HEK293 (cell line): ENCODE results near the gene CCDC88C.

Source experiments
- CTCF ChIA-PET: fragments of 350-600 bp; formaldehyde crosslinking; extraction: SDS; loops from one replicate; lab custom pipeline; 2021; ENCODE audit warnings: antibody characterized with exemption; lab: Yijun Ruan, JAX
- POLR2A ChIA-PET: fragments of 300-600 bp; formaldehyde crosslinking; extraction: SDS; loops from one replicate; lab custom pipeline; 2020; ENCODE audit warnings: antibody characterized with exemption, inconsistent platforms; lab: Yijun Ruan, JAX
- H3K27ac ChIP-seq: fragments of 200-500 bp; sonication (Bioruptor generic); 2 replicates; pipeline ENCODE4 v1.5.1; 2014; ENCODE audit warnings: low read depth, low read length, control low read depth, inconsistent platforms; ENCODE audit errors: extremely low read depth
- H3K36me3 ChIP-seq, 2 experiments: fragments of 200-500 bp in 1 of 2; sonication (Bioruptor generic) in 1 of 2; 1 replicate in 1 of 2; 2 replicates in 1 of 2; pipeline ENCODE4 v1.5.1; 2014 to 2017; ENCODE audit warnings: inconsistent platforms in 2 of 2, low read length in 2 of 2; ENCODE audit not compliant: control insufficient read depth in 2 of 2, insufficient read depth in 1 of 2
- H3K4me1 ChIP-seq: fragments of 200-500 bp; sonication (Bioruptor generic); 2 replicates; pipeline ENCODE4 v1.5.1; 2014; ENCODE audit warnings: mild to moderate bottlenecking, low read length, inconsistent platforms; ENCODE audit not compliant: control insufficient read depth, insufficient read depth
- H3K4me3 ChIP-seq: 2 replicates; pipeline ENCODE4 v1.5.1; 2011; ENCODE audit warnings: low read depth, mild to moderate bottlenecking, control low read depth, low read length, moderate library complexity
- H3K9me3 ChIP-seq: fragments of 200-500 bp; sonication (Bioruptor generic); 2 replicates; pipeline ENCODE4 v1.5.1; 2014; ENCODE audit warnings: low read depth, low read length, inconsistent platforms; ENCODE audit not compliant: control insufficient read depth, insufficient read depth
- EGR2 ChIP-seq: fragments of 450-650 bp; formaldehyde crosslinking; IDR thresholded peaks from 2 replicates; pipeline ENCODE4 v1.5.1; 2016; ENCODE audit warnings: low read depth, missing biosample characterization, missing genetic modification characterization
- GLIS2 ChIP-seq: fragments of 450-650 bp; formaldehyde crosslinking; IDR thresholded peaks from 2 replicates; pipeline ENCODE4 v1.5.1; 2016; ENCODE audit warnings: missing biosample characterization, missing genetic modification characterization
- KLF1 ChIP-seq: fragments of 450-650 bp; formaldehyde crosslinking; IDR thresholded peaks from 2 replicates; pipeline ENCODE4 v1.5.1; 2016; ENCODE audit warnings: missing biosample characterization, missing genetic modification characterization
- SP2 ChIP-seq: fragments of 450-650 bp; formaldehyde crosslinking; IDR thresholded peaks from 2 replicates; pipeline ENCODE4 v1.5.1; 2016; ENCODE audit warnings: missing biosample characterization, missing genetic modification characterization
- SP3 ChIP-seq: fragments of 450-650 bp; formaldehyde crosslinking; IDR thresholded peaks from 2 replicates; pipeline ENCODE4 v1.5.1; 2016; ENCODE audit warnings: missing biosample characterization, missing genetic modification characterization
- ZBTB1 ChIP-seq: fragments of 450-650 bp; formaldehyde crosslinking; IDR thresholded peaks from 2 replicates; pipeline ENCODE4 v1.5.1; 2016; ENCODE audit warnings: missing biosample characterization, missing genetic modification characterization
- ZBTB26 ChIP-seq: fragments of 450-650 bp; formaldehyde crosslinking; optimal IDR thresholded peaks from 2 replicates; pipeline ENCODE3; 2016; ENCODE audit warnings: missing biosample characterization, mild to moderate bottlenecking, missing genetic modification characterization
- ZFHX2 ChIP-seq: fragments of 450-650 bp; formaldehyde crosslinking; conservative IDR thresholded peaks from 2 replicates; pipeline ENCODE4 v1.5.1; 2016; ENCODE audit warnings: missing biosample characterization, missing genetic modification characterization
- ZNF133 ChIP-seq: fragments of 450-650 bp; formaldehyde crosslinking; IDR thresholded peaks from 2 replicates; pipeline ENCODE4 v1.5.1; 2016; ENCODE audit warnings: missing biosample characterization, missing genetic modification characterization
- ZNF211 ChIP-seq: fragments of 450-650 bp; formaldehyde crosslinking; IDR thresholded peaks from 2 replicates; pipeline ENCODE4 v1.5.1; 2016; ENCODE audit warnings: low read depth, missing biosample characterization, missing genetic modification characterization
- ZNF248 ChIP-seq: fragments of 450-650 bp; formaldehyde crosslinking; IDR thresholded peaks from 2 replicates; pipeline ENCODE4 v1.5.1; 2017; ENCODE audit warnings: missing biosample characterization, missing genetic modification characterization
- ZNF600 ChIP-seq: fragments of 450-650 bp; formaldehyde crosslinking; IDR thresholded peaks from 2 replicates; pipeline ENCODE4 v1.5.1; 2016; ENCODE audit warnings: missing biosample characterization, missing genetic modification characterization
- ZNF621 ChIP-seq: fragments of 450-650 bp; formaldehyde crosslinking; IDR thresholded peaks from 2 replicates; pipeline ENCODE4 v1.5.1; 2017; ENCODE audit warnings: missing biosample characterization, missing genetic modification characterization
- ZNF664 ChIP-seq: fragments of 450-650 bp; formaldehyde crosslinking; IDR thresholded peaks from 2 replicates; pipeline ENCODE4 v1.5.1; 2016; ENCODE audit warnings: missing biosample characterization, missing genetic modification characterization
- ZNF677 ChIP-seq: fragments of 450-650 bp; IDR thresholded peaks from 2 replicates; pipeline ENCODE4 v1.5.0; 2018; ENCODE audit warnings: missing biosample characterization, mild to moderate bottlenecking, missing genetic modification characterization, moderate library complexity
- TF ChIP-seq, protein P1 (sequence below): fragments of 450-650 bp; formaldehyde crosslinking; IDR thresholded peaks from 2 replicates; pipeline ENCODE4 v1.5.1; 2016; ENCODE audit warnings: missing biosample characterization, missing genetic modification characterization, borderline replicate concordance
- TF ChIP-seq, protein P2 (sequence below): fragments of 450-650 bp; formaldehyde crosslinking; IDR thresholded peaks from 2 replicates; pipeline ENCODE4 v1.5.1; 2016; ENCODE audit warnings: missing biosample characterization, missing genetic modification characterization

Gene CCDC88C

DNA sequence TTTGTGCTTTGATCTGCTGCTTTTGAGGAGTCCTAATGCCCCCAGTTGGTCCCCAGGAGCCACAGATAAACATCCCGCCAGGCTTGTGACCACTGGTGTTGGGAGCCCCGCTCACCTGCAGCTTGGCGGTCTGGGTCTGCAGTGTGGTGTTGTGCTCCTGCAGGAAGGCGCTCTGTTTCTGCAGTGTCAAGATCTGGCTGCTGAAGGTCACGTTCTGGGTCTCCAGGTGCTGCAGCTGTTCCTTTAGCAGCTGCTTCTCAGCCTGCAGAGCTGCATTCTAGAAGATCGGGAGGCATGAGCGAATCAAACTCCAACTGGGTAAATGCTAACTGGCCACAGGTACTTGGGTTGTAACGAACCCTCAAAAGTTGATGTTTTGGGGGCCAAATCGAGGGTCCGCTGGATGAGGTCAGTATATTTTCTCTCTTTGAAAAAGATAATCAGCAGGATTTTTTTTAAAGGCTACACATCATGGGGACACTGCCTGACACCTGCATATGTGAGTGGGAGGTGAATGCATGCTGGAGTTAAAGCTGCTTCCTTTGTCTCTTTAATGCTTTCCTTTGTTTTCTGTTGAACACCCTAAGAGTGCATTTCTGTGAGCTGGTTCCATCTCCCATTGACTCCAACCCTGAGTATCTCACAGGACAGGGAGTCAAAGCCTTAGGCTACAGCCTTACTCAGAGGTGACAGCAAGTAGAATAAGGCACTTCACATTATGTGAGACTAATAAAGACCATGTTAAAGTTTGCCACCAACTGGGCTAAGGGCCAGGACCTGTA lies 111.8 kb downstream of the CCDC88C start:
- H3K36me3 ChIP-seq, result peaks cover 4 to 62% of the 10 kb centered on the region in 2 experiments; a peak in 2 of 3 replicates
- no peaks in the 10 kb centered on the region for H3K4me1 ChIP-seq
- H3K27ac ChIP-seq, result no peak overlapping the region
- no peak for TF ChIP-seq ZNF248
- ChIA-PET CTCF (interaction anchor here (0.6 to 1.7 kb wide), 3 partner anchors 17 to 586 kb away, joined by 3 to 7 read pairs (median 3); no protein-coding TSS in a partner anchor), POLR2A (no interaction called here)
- no peaks in the 10 kb centered on the region for H3K9me3 ChIP-seq
- H3K4me3 ChIP-seq, result no peak overlapping the region

DNA sequence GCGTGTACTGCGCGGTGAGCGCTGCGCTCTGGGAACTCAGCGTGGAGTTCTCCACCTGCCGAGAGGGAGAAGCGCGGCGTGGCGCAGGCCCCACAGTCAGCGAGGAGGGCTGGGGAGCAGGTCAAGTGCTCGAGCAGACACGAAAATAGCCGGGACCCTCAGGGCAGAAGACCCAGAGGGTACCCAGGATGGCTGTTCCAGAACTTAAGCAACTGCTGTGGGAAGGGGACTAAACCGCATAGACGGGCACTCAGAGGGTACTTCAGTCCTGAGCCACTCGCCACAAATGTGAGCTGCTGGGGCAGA lies 113.7 kb downstream of the CCDC88C start:
- Histone ChIP-seq H3K36me3 (peaks cover 4 to 72% of the 10 kb centered on the region in 2 experiments; a peak in 2 of 3 replicates), H3K4me1 (no peaks in the 10 kb centered on the region), H3K9me3 (no peaks in the 10 kb centered on the region), H3K27ac (no peak overlapping the region), H3K4me3 (no peak overlapping the region)
- ChIA-PET CTCF (no interaction called here), POLR2A (no interaction called here)
- TF ChIP-seq ZNF133 (tag by site-specific recombination), result no peak
- no peak for TF ChIP-seq EGR2
- TF ChIP-seq ZNF621, result no peak
- TF ChIP-seq ZBTB26 (tag by site-specific recombination), result no peak
- TF ChIP-seq ZNF664 (tag by site-specific recombination), result no peak
- TF ChIP-seq SP2, result no peak
- TF ChIP-seq, protein P1, sequence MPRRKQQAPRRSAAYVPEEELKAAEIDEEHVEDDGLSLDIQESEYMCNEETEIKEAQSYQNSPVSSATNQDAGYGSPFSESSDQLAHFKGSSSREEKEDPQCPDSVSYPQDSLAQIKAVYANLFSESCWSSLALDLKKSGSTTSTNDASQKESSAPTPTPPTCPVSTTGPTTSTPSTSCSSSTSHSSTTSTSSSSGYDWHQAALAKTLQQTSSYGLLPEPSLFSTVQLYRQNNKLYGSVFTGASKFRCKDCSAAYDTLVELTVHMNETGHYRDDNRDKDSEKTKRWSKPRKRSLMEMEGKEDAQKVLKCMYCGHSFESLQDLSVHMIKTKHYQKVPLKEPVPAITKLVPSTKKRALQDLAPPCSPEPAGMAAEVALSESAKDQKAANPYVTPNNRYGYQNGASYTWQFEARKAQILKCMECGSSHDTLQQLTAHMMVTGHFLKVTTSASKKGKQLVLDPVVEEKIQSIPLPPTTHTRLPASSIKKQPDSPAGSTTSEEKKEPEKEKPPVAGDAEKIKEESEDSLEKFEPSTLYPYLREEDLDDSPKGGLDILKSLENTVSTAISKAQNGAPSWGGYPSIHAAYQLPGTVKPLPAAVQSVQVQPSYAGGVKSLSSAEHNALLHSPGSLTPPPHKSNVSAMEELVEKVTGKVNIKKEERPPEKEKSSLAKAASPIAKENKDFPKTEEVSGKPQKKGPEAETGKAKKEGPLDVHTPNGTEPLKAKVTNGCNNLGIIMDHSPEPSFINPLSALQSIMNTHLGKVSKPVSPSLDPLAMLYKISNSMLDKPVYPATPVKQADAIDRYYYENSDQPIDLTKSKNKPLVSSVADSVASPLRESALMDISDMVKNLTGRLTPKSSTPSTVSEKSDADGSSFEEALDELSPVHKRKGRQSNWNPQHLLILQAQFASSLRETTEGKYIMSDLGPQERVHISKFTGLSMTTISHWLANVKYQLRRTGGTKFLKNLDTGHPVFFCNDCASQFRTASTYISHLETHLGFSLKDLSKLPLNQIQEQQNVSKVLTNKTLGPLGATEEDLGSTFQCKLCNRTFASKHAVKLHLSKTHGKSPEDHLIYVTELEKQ (tag by site-specific recombination), result no peak
- no peak for TF ChIP-seq ZBTB1 (tag by site-specific recombination)
- TF ChIP-seq ZNF211 (tag by site-specific recombination), result no peak

- Histone ChIP-seq H3K4me1 (no peaks in the 10 kb centered on the region), H3K9me3 (no peaks in the 10 kb centered on the region), H3K27ac (no peak overlapping the region), H3K36me3 (peaks cover 4 to 67% of the 10 kb centered on the region in 2 experiments; a peak in 2 of 3 replicates), H3K4me3 (no peak overlapping the region)
- CTCF ChIA-PET, result no interaction called here
- POLR2A ChIA-PET, result no interaction called here
- 0 out of 2 replicates have a peak, but pooled peaks have one; percentile 11 for TF ChIP-seq ZFHX2
- no peak for TF ChIP-seq ZNF677
- TF ChIP-seq GLIS2 (tag by site-specific recombination), result no peak
- TF ChIP-seq KLF1 (tag by site-specific recombination), result peak; percentile 77
- TF ChIP-seq SP2, result peak; percentile 32
- no peak for TF ChIP-seq ZNF600 (tag by site-specific recombination)
- peak; percentile 28; the same call in 1 of the 2 replicates for TF ChIP-seq SP3 (tag by site-specific recombination)
- 0 out of 2 replicates have a peak, but pooled peaks have one; percentile 14 for TF ChIP-seq EGR2
- TF ChIP-seq, protein P2, sequence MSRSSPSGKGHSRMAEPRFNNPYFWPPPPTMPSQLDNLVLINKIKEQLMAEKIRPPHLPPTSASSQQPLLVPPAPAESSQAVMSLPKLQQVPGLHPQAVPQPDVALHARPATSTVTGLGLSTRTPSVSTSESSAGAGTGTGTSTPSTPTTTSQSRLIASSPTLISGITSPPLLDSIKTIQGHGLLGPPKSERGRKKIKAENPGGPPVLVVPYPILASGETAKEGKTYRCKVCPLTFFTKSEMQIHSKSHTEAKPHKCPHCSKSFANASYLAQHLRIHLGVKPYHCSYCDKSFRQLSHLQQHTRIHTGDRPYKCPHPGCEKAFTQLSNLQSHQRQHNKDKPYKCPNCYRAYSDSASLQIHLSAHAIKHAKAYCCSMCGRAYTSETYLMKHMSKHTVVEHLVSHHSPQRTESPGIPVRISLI, result no peak
These were observed 114.3 kb downstream of the CCDC88C start for GRCh38 chr14:91303091-91303923.
